ENCODE data around the gene SEC14L3. TPM values are rescaled to one million over a fixed set of nuclear protein-coding genes. Genes with fewer than 3 reads are reported as not detected.

SEC14L3 gene
- total RNA-seq, 1 experiment from 2014 or later: not detected

- CTCF ChIA-PET: no interaction called here
- H3K27me3 Mint-ChIP-seq (ENCODE audit: insufficient read depth, unreplicated experiment): peaks cover 8% of the 10 kb centered on the region
- H3K4me3 Mint-ChIP-seq (ENCODE audit: unreplicated experiment): no peak overlapping the region
- no peaks in the 10 kb centered on the region for H3K4me1 Mint-ChIP-seq (ENCODE audit: low read depth, unreplicated experiment)
- Histone ChIP-seq H3K9me3 (no peaks in the 10 kb centered on the region), H3K36me3 (ENCODE audit: control insufficient read depth, insufficient read depth, low read length) (no peaks in the 10 kb centered on the region), H3K4me3 (ENCODE audit: low read depth, low read length) (no peak overlapping the region), H3K4me1 (no peaks in the 10 kb centered on the region), H3K27me3 (replicated peaks; ENCODE audit: control insufficient read depth, insufficient read depth, low read length) (no peaks in the 10 kb centered on the region)
- no TSS peak for BruUV-seq (replicated peaks)
- POLR2A ChIA-PET: no interaction called here
- no peaks in the 10 kb centered on the region for H3K9me3 Mint-ChIP-seq (ENCODE audit: unreplicated experiment)
- no peaks in the 10 kb centered on the region for H3K36me3 Mint-ChIP-seq (ENCODE audit: insufficient read depth, unreplicated experiment)
- no peak for TF ChIP-seq CTCF (IDR thresholded peaks at IDR 0.05; ENCODE audit: insufficient read depth in 1 of 2, low read depth in 1 of 2, low read length in 1 of 2, severe bottlenecking in 1 of 2, unreplicated experiment in 1 of 2)
- intact Hi-C loops (cut with micrococcal nuclease; ENCODE audit: unreplicated experiment): loop anchor here (10.0 kb wide), 1 partner anchor 198 kb away; the partner anchor contains the start of gene CASTOR1
- H3K27ac Mint-ChIP-seq (ENCODE audit: unreplicated experiment): no peak overlapping the region
- no peak for DNase-seq
Measured at GRCh38 chr22:30483169-30483568, 11.4 kb upstream of the SEC14L3 start.

- DNase-seq: no peak
- BruUV-seq (replicated peaks): no TSS peak
- Mint-ChIP-seq H3K9me3 (ENCODE audit: unreplicated experiment) (no peaks in the 10 kb centered on the region), H3K4me3 (ENCODE audit: unreplicated experiment) (no peak overlapping the region), H3K27me3 (ENCODE audit: insufficient read depth, unreplicated experiment) (peaks cover 8% of the 10 kb centered on the region), H3K4me1 (ENCODE audit: low read depth, unreplicated experiment) (no peaks in the 10 kb centered on the region), H3K27ac (ENCODE audit: unreplicated experiment) (no peak overlapping the region), H3K36me3 (ENCODE audit: insufficient read depth, unreplicated experiment) (no peaks in the 10 kb centered on the region)
- no peak for TF ChIP-seq CTCF (IDR thresholded peaks at IDR 0.05; ENCODE audit: insufficient read depth in 1 of 2, low read depth in 1 of 2, low read length in 1 of 2, severe bottlenecking in 1 of 2, unreplicated experiment in 1 of 2)
- no peaks in the 10 kb centered on the region for H3K27me3 ChIP-seq (replicated peaks; ENCODE audit: control insufficient read depth, insufficient read depth, low read length)
- POLR2A ChIA-PET: no interaction called here
- intact Hi-C loops (cut with micrococcal nuclease; ENCODE audit: unreplicated experiment): loop anchor here (10.0 kb wide), 1 partner anchor 197 kb away; the partner anchor contains the start of gene CASTOR1
- no peaks in the 10 kb centered on the region for H3K4me1 ChIP-seq
- no peaks in the 10 kb centered on the region for H3K9me3 ChIP-seq
- no peak overlapping the region for H3K4me3 ChIP-seq (ENCODE audit: low read depth, low read length)
- CTCF ChIA-PET: no interaction called here
- H3K36me3 ChIP-seq (ENCODE audit: control insufficient read depth, insufficient read depth, low read length): no peaks in the 10 kb centered on the region
Measured at GRCh38 chr22:30481711-30482110, 9.9 kb upstream of the SEC14L3 start.

GRCh38 chr22:30479981-30480380, 8.2 kb upstream of the SEC14L3 start:
- no peaks in the 10 kb centered on the region for H3K27me3 ChIP-seq (replicated peaks; ENCODE audit: control insufficient read depth, insufficient read depth, low read length)
- no peaks in the 10 kb centered on the region for H3K4me1 ChIP-seq
- intact Hi-C loops (cut with micrococcal nuclease; ENCODE audit: unreplicated experiment): loop anchor here (10.0 kb wide), 1 partner anchor 195 kb away; the partner anchor contains the start of gene CASTOR1
- Mint-ChIP-seq H3K27ac (ENCODE audit: unreplicated experiment) (no peak overlapping the region), H3K4me3 (ENCODE audit: unreplicated experiment) (no peak overlapping the region), H3K4me1 (ENCODE audit: low read depth, unreplicated experiment) (no peaks in the 10 kb centered on the region), H3K27me3 (ENCODE audit: insufficient read depth, unreplicated experiment) (peaks cover 8% of the 10 kb centered on the region), H3K36me3 (ENCODE audit: insufficient read depth, unreplicated experiment) (no peaks in the 10 kb centered on the region), H3K9me3 (ENCODE audit: unreplicated experiment) (no peaks in the 10 kb centered on the region)
- no peak overlapping the region for H3K4me3 ChIP-seq (ENCODE audit: low read depth, low read length)
- no peaks in the 10 kb centered on the region for H3K9me3 ChIP-seq
- ChIA-PET CTCF (no interaction called here), POLR2A (no interaction called here)
- TF ChIP-seq CTCF (IDR thresholded peaks at IDR 0.05; ENCODE audit: insufficient read depth in 1 of 2, low read depth in 1 of 2, low read length in 1 of 2, severe bottlenecking in 1 of 2, unreplicated experiment in 1 of 2): no peak
- no peaks in the 10 kb centered on the region for H3K36me3 ChIP-seq (ENCODE audit: control insufficient read depth, insufficient read depth, low read length)
- no peak for DNase-seq
- BruUV-seq (replicated peaks): no TSS peak
